ENCODE measurements around the gene CAMKMT.

CAMKMT gene

GRCh38 chr2:44519026-44519425, 157.3 kb downstream of the CAMKMT start:
- no peak for TF ChIP-seq CTCF (IDR thresholded peaks at IDR 0.05; ENCODE audit: poor library complexity, severe bottlenecking)
- Histone ChIP-seq H3K27me3 (ENCODE audit: insufficient read depth, poor library complexity, severe bottlenecking) (no peaks in the 10 kb centered on the region), H3K4me1 (ENCODE audit: insufficient read depth, poor library complexity, severe bottlenecking) (no peaks in the 10 kb centered on the region)

GRCh38 chr2:44522846-44523245, 161.1 kb downstream of the CAMKMT start:
- ATAC-seq (ENCODE audit: low read depth), result no peak
- no peaks in the 10 kb centered on the region for H3K36me3 ChIP-seq (ENCODE audit: low read depth)
- no peak for TF ChIP-seq CTCF (IDR thresholded peaks at IDR 0.05; ENCODE audit: poor library complexity, severe bottlenecking)

More at GRCh38 chr2:44519026-44519425, 157.3 kb downstream of the CAMKMT start:
- H3K4me3 ChIP-seq (ENCODE audit: severe bottlenecking), result no peak overlapping the region
- H3K9me3 ChIP-seq (ENCODE audit: severe bottlenecking), result no peaks in the 10 kb centered on the region
- H3K36me3 ChIP-seq (ENCODE audit: low read depth), result no peaks in the 10 kb centered on the region
- DNase-seq (ENCODE audit: low spot score), result no peak
- H3K27ac ChIP-seq (ENCODE audit: poor library complexity, severe bottlenecking), result no peak overlapping the region
- ATAC-seq (ENCODE audit: low read depth), result no peak

GRCh38 chr2:44524347-44524926, 162.7 kb downstream of the CAMKMT start:
- ATAC-seq (ENCODE audit: low read depth), result no peak
- no peak overlapping the region for H3K4me3 ChIP-seq (ENCODE audit: severe bottlenecking)
- no peak overlapping the region for H3K27ac ChIP-seq (ENCODE audit: poor library complexity, severe bottlenecking)
- no peaks in the 10 kb centered on the region for H3K9me3 ChIP-seq (ENCODE audit: severe bottlenecking)
- H3K4me1 ChIP-seq (ENCODE audit: insufficient read depth, poor library complexity, severe bottlenecking), result peaks cover 16% of the 10 kb centered on the region
- H3K27me3 ChIP-seq (ENCODE audit: insufficient read depth, poor library complexity, severe bottlenecking), result no peaks in the 10 kb centered on the region
- no peak for TF ChIP-seq CTCF (IDR thresholded peaks at IDR 0.05; ENCODE audit: poor library complexity, severe bottlenecking)
- no peaks in the 10 kb centered on the region for H3K36me3 ChIP-seq (ENCODE audit: low read depth)
- DNase-seq (ENCODE audit: low spot score), result no peak

More at GRCh38 chr2:44522846-44523245, 161.1 kb downstream of the CAMKMT start:
- H3K9me3 ChIP-seq (ENCODE audit: severe bottlenecking), result no peaks in the 10 kb centered on the region
- H3K4me1 ChIP-seq (ENCODE audit: insufficient read depth, poor library complexity, severe bottlenecking), result peaks cover under 1% of the 10 kb centered on the region
- no peak overlapping the region for H3K4me3 ChIP-seq (ENCODE audit: severe bottlenecking)
- no peaks in the 10 kb centered on the region for H3K27me3 ChIP-seq (ENCODE audit: insufficient read depth, poor library complexity, severe bottlenecking)
- no peak overlapping the region for H3K27ac ChIP-seq (ENCODE audit: poor library complexity, severe bottlenecking)
- DNase-seq (ENCODE audit: low spot score), result no peak

- DNase-seq (ENCODE audit: low spot score), result no peak
- Histone ChIP-seq H3K9me3 (ENCODE audit: severe bottlenecking) (no peaks in the 10 kb centered on the region), H3K27ac (ENCODE audit: poor library complexity, severe bottlenecking) (no peak overlapping the region), H3K36me3 (ENCODE audit: low read depth) (no peaks in the 10 kb centered on the region), H3K4me3 (ENCODE audit: severe bottlenecking) (no peak overlapping the region), H3K4me1 (ENCODE audit: insufficient read depth, poor library complexity, severe bottlenecking) (peaks cover 19% of the 10 kb centered on the region), H3K27me3 (ENCODE audit: insufficient read depth, poor library complexity, severe bottlenecking) (no peaks in the 10 kb centered on the region)
- no peak for ATAC-seq (ENCODE audit: low read depth)
- no peak for TF ChIP-seq CTCF (IDR thresholded peaks at IDR 0.05; ENCODE audit: poor library complexity, severe bottlenecking)
Observed at GRCh38 chr2:44526352-44526751, 164.6 kb downstream of the CAMKMT start.

GRCh38 chr2:44528595-44528994, 166.8 kb downstream of the CAMKMT start:
- Histone ChIP-seq H3K9me3 (ENCODE audit: severe bottlenecking) (no peaks in the 10 kb centered on the region), H3K27me3 (ENCODE audit: insufficient read depth, poor library complexity, severe bottlenecking) (no peaks in the 10 kb centered on the region), H3K4me1 (ENCODE audit: insufficient read depth, poor library complexity, severe bottlenecking) (peaks cover 20% of the 10 kb centered on the region), H3K36me3 (ENCODE audit: low read depth) (no peaks in the 10 kb centered on the region), H3K27ac (ENCODE audit: poor library complexity, severe bottlenecking) (peak overlapping the region; percentile 18), H3K4me3 (ENCODE audit: severe bottlenecking) (no peak overlapping the region)
- TF ChIP-seq CTCF (IDR thresholded peaks at IDR 0.05; ENCODE audit: poor library complexity, severe bottlenecking), result no peak
- peak; percentile 81 for ATAC-seq (ENCODE audit: low read depth)
- DNase-seq (ENCODE audit: low spot score), result no peak

All from RWPE2 (cell line).